Measurements from ENCODE around the gene ASTN2. TPM values are rescaled to one million over a fixed set of nuclear protein-coding genes. Genes with fewer than 3 reads are reported as not detected.

Gene ASTN2
- total RNA-seq, 1 donor from 2014 or later = 29.0 TPM

- Mint-ChIP-seq H3K36me3 (ENCODE audit: insufficient read depth) (no peaks in the 10 kb centered on the region), H3K4me1 (ENCODE audit: low read depth) (peaks cover 7% of the 10 kb centered on the region), H3K4me3 (ENCODE audit: low read depth) (no peak overlapping the region), H3K27ac (no peak overlapping the region), H3K27me3 (no peaks in the 10 kb centered on the region), H3K9me3 (ENCODE audit: low read depth) (no peaks in the 10 kb centered on the region)
- TF ChIP-seq CTCF (IDR thresholded peaks at IDR 0.05; ENCODE audit: unreplicated experiment) = no peak
- no peak for DNase-seq (ENCODE audit: low spot score, unreplicated experiment)
Observed at GRCh38 chr9:116954731-116955130, 460.1 kb downstream of the ASTN2 start.

DNA sequence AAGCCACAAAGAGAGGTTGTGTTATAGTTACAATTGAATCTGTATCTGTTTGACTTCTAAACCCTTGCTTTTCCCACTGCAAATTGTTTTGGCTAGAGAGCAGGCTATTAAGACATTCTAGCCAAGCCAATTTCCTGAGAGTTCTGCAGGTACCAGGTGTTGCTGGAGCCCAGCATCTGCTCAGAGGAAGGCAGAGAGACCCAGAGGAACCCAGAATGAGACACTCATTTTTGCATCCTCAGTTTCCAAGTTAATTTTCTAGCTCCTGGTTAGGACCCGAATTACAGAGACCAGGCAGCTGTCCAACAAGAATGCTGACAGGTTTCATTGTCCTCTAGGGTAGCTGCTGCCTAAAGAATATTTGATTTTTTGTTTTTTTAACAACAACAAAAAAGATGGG lies 461.6 kb downstream of the ASTN2 start:
- DNase-seq (ENCODE audit: low spot score, unreplicated experiment) = no peak
- H3K27me3 Mint-ChIP-seq = no peaks in the 10 kb centered on the region
- peaks cover 7% of the 10 kb centered on the region for H3K4me1 Mint-ChIP-seq (ENCODE audit: low read depth)
- no peak overlapping the region for H3K4me3 Mint-ChIP-seq (ENCODE audit: low read depth)
- H3K27ac Mint-ChIP-seq = no peak overlapping the region
- no peaks in the 10 kb centered on the region for H3K9me3 Mint-ChIP-seq (ENCODE audit: low read depth)
- no peaks in the 10 kb centered on the region for H3K36me3 Mint-ChIP-seq (ENCODE audit: insufficient read depth)
- no peak for TF ChIP-seq CTCF (IDR thresholded peaks at IDR 0.05; ENCODE audit: unreplicated experiment)

- Mint-ChIP-seq H3K36me3 (ENCODE audit: insufficient read depth) (no peaks in the 10 kb centered on the region), H3K4me1 (ENCODE audit: low read depth) (peaks cover 7% of the 10 kb centered on the region), H3K4me3 (ENCODE audit: low read depth) (no peak overlapping the region), H3K27me3 (no peaks in the 10 kb centered on the region), H3K27ac (no peak overlapping the region), H3K9me3 (ENCODE audit: low read depth) (no peaks in the 10 kb centered on the region)
- TF ChIP-seq CTCF (IDR thresholded peaks at IDR 0.05; ENCODE audit: unreplicated experiment) = no peak
- DNase-seq (ENCODE audit: low spot score, unreplicated experiment) = no peak
Observed at GRCh38 chr9:116952436-116952810, 462.4 kb downstream of the ASTN2 start.

GRCh38 chr9:116951588-116952435 lies 463.0 kb downstream of the ASTN2 start:
- Mint-ChIP-seq H3K9me3 (ENCODE audit: low read depth) (no peaks in the 10 kb centered on the region), H3K36me3 (ENCODE audit: insufficient read depth) (no peaks in the 10 kb centered on the region), H3K4me3 (ENCODE audit: low read depth) (no peak overlapping the region), H3K27me3 (no peaks in the 10 kb centered on the region), H3K27ac (no peak overlapping the region), H3K4me1 (ENCODE audit: low read depth) (peaks cover 7% of the 10 kb centered on the region)
- TF ChIP-seq CTCF (IDR thresholded peaks at IDR 0.05; ENCODE audit: unreplicated experiment) = no peak
- DNase-seq (ENCODE audit: low spot score, unreplicated experiment) = no peak

GRCh38 chr9:116945817-116946216 lies 469.0 kb downstream of the ASTN2 start:
- no peaks in the 10 kb centered on the region for H3K9me3 Mint-ChIP-seq (ENCODE audit: low read depth)
- DNase-seq (ENCODE audit: low spot score, unreplicated experiment) = no peak
- H3K4me1 Mint-ChIP-seq (ENCODE audit: low read depth) = no peaks in the 10 kb centered on the region
- H3K36me3 Mint-ChIP-seq (ENCODE audit: insufficient read depth) = no peaks in the 10 kb centered on the region
- TF ChIP-seq CTCF (IDR thresholded peaks at IDR 0.05; ENCODE audit: unreplicated experiment) = no peak
- H3K27me3 Mint-ChIP-seq = no peaks in the 10 kb centered on the region
- no peak overlapping the region for H3K4me3 Mint-ChIP-seq (ENCODE audit: low read depth)
- no peak overlapping the region for H3K27ac Mint-ChIP-seq

Data from progenitor cell of endocrine pancreas (in vitro differentiated cells).